H1 (cell line): ENCODE measurements around the gene CCDC178. TPM values are rescaled to one million over a fixed set of nuclear protein-coding genes. Genes with fewer than 3 reads are reported as not detected.

Experiments used
- CTCF ChIA-PET: fragments of 300-600 bp; sonication (Branson Sonifier 250); formaldehyde crosslinking; loops from one replicate; lab custom pipeline; 2021; ENCODE audit not compliant: partially characterized antibody; lab: Charles Lee
- POLR2A ChIA-PET: fragments of 300-600 bp; sonication (Branson Sonifier 250); formaldehyde crosslinking; loops from one replicate; lab custom pipeline; 2021; ENCODE audit warnings: inconsistent platforms; ENCODE audit not compliant: partially characterized antibody; lab: Charles Lee
- DNase-seq, 2 experiments: peaks; one replicate each; pipeline versions ENCODE4 v3.0.0 to v3.0.0-alpha.2; 2010 to 2022; ENCODE audit warnings: low spot score in 2 of 2, low read depth in 1 of 2, mixed read lengths in 1 of 2
- FAIRE-seq: peaks from 2 replicates; lab custom pipeline; 2011; peaks lifted over from hg19 to GRCh38; lab: Jason Lieb, UNC
- H2AFZ ChIP-seq: 2 replicates; pipeline ENCODE4 v1.8.1; 2012; ENCODE audit warnings: low read length, inconsistent platforms
- H2AK5ac ChIP-seq: 2 replicates; pipeline ENCODE4 v1.6.1; 2013; ENCODE audit warnings: low read depth, low read length
- H2BK120ac ChIP-seq: replicated peaks from 2 replicates; pipeline ENCODE3; 2013; ENCODE audit warnings: low read depth, low read length, inconsistent platforms
- H2BK12ac ChIP-seq: 2 replicates; pipeline ENCODE4 v1.6.1; 2013; ENCODE audit warnings: low read depth, low read length
- H2BK15ac ChIP-seq: 2 replicates; pipeline ENCODE4 v1.6.1; 2013; ENCODE audit warnings: low read length
- H2BK20ac ChIP-seq: 2 replicates; pipeline ENCODE4 v1.6.1; 2013; ENCODE audit warnings: low read length
- H2BK5ac ChIP-seq: 2 replicates; pipeline ENCODE4 v1.6.1; 2013; ENCODE audit warnings: low read depth, low read length
- H3K14ac ChIP-seq: 2 replicates; pipeline ENCODE4 v1.6.1; 2013; ENCODE audit warnings: inconsistent platforms; ENCODE audit not compliant: insufficient read length
- H3K18ac ChIP-seq: 2 replicates; pipeline ENCODE4 v1.6.1; 2013; ENCODE audit warnings: low read length; ENCODE audit errors: extremely low read depth
- H3K23ac ChIP-seq: 2 replicates; pipeline ENCODE4 v1.6.1; 2013; ENCODE audit warnings: inconsistent platforms; ENCODE audit not compliant: insufficient read length
- H3K23me2 ChIP-seq: 2 replicates; pipeline ENCODE4 v1.6.1; 2013; ENCODE audit warnings: low read depth, low read length
- H3K27ac ChIP-seq: 2 replicates; pipeline ENCODE4 v1.6.1; 2011; ENCODE audit warnings: low read depth, low read length, inconsistent platforms
- H3K27me3 ChIP-seq, 4 experiments: replicated peaks in 1 of 4; 1 replicate in 1 of 4; 2 replicates in 3 of 4; pipeline versions ENCODE4 v1.6.1 to v1.8.1; 2011 to 2013; ENCODE audit warnings: low read length in 3 of 4, mild to moderate bottlenecking in 3 of 4, inconsistent platforms in 2 of 4, mixed read lengths in 2 of 4, moderate library complexity in 1 of 4; ENCODE audit not compliant: control insufficient read depth in 3 of 4, insufficient read depth in 3 of 4; ENCODE audit errors: extremely low read depth in 1 of 4
- H3K36me3 ChIP-seq, 4 experiments: 2 replicates each; pipeline versions ENCODE4 v1.6.1 to v1.8.1; 2011 to 2013; ENCODE audit warnings: mild to moderate bottlenecking in 4 of 4, low read length in 3 of 4, moderate library complexity in 2 of 4, control low read depth in 1 of 4, inconsistent platforms in 1 of 4; ENCODE audit not compliant: insufficient read depth in 4 of 4, control insufficient read depth in 2 of 4
- H3K4ac ChIP-seq: replicated peaks from 2 replicates; pipeline ENCODE3; 2013; ENCODE audit warnings: low read length, low read depth, mixed read lengths, inconsistent platforms; ENCODE audit not compliant: insufficient read length
- H3K4me1 ChIP-seq, 4 experiments: replicated peaks in 1 of 4; 1 replicate in 1 of 4; 2 replicates in 3 of 4; pipeline versions ENCODE4 v1.6.1 to v1.8.1; 2011 to 2013; ENCODE audit warnings: low read length in 3 of 4, inconsistent platforms in 2 of 4, mixed read lengths in 1 of 4; ENCODE audit not compliant: insufficient read depth in 4 of 4, control insufficient read depth in 3 of 4
- H3K4me2 ChIP-seq, 2 experiments: 2 replicates each; pipeline versions ENCODE4 v1.6.1 to v1.8.1; 2011 to 2013; ENCODE audit warnings: low read depth in 2 of 2, low read length in 2 of 2, control low read depth in 1 of 2, inconsistent platforms in 1 of 2, mild to moderate bottlenecking in 1 of 2; ENCODE audit not compliant: insufficient read depth in 1 of 2
- H3K4me3 ChIP-seq, 4 experiments: fragments of 200-600, 300-600 bp in 1 of 4; sonication (generic), shearing (Covaris generic), sonication (Bioruptor Twin) in 1 of 4; 2 replicates each; pipeline versions ENCODE4 v1.5.1 to v1.8.1; 2011 to 2016; ENCODE audit warnings: low read length in 4 of 4, low read depth in 3 of 4, control low read depth in 2 of 4, inconsistent platforms in 2 of 4, mild to moderate bottlenecking in 2 of 4, mixed read lengths in 1 of 4, moderate library complexity in 1 of 4; ENCODE audit not compliant: insufficient read depth in 2 of 4; ENCODE audit errors: extremely low read depth in 1 of 4
- H3K56ac ChIP-seq: replicated peaks from 2 replicates; pipeline ENCODE3; 2013; ENCODE audit warnings: low read depth, mild to moderate bottlenecking, mixed read lengths, low read length, inconsistent platforms; ENCODE audit not compliant: insufficient read length
- H3K79me1 ChIP-seq: 2 replicates; pipeline ENCODE4 v1.6.1; 2013; ENCODE audit warnings: low read depth, low read length, control low read depth
- H3K79me2 ChIP-seq, 2 experiments: 2 replicates each; pipeline versions ENCODE4 v1.6.1 to v1.8.1; 2012 to 2013; ENCODE audit warnings: low read length in 2 of 2, mild to moderate bottlenecking in 2 of 2, inconsistent platforms in 1 of 2; ENCODE audit not compliant: insufficient read depth in 2 of 2, control insufficient read depth in 1 of 2
- H3K9ac ChIP-seq, 4 experiments: replicated peaks in 1 of 4; 1 replicate in 1 of 4; 2 replicates in 3 of 4; pipeline versions ENCODE4 v1.6.1 to v1.8.1; 2011 to 2013; ENCODE audit warnings: low read depth in 3 of 4, low read length in 3 of 4, control low read depth in 2 of 4, mild to moderate bottlenecking in 2 of 4, moderate library complexity in 2 of 4, inconsistent platforms in 1 of 4; ENCODE audit errors: extremely low read depth in 1 of 4
- H3K9me3 ChIP-seq, 2 experiments: 2 replicates each; pipeline versions ENCODE4 v1.6.1 to v1.8.1; 2012 to 2013; ENCODE audit warnings: mild to moderate bottlenecking in 2 of 2, moderate library complexity in 2 of 2, control low read depth in 1 of 2, inconsistent platforms in 1 of 2, low read depth in 1 of 2, low read length in 1 of 2, mixed read lengths in 1 of 2; ENCODE audit not compliant: insufficient read depth in 2 of 2
- H4K20me1 ChIP-seq, 2 experiments: replicated peaks in 1 of 2; 2 replicates each; pipeline versions ENCODE3 to v1.8.1; 2011 to 2013; ENCODE audit warnings: inconsistent platforms in 2 of 2, low read length in 2 of 2, mild to moderate bottlenecking in 1 of 2; ENCODE audit not compliant: insufficient read depth in 2 of 2, control insufficient read depth in 1 of 2
- H4K5ac ChIP-seq: 2 replicates; pipeline ENCODE4 v1.6.1; 2013; ENCODE audit warnings: low read length, low read depth, mixed read lengths, inconsistent platforms; ENCODE audit not compliant: insufficient read length
- H4K8ac ChIP-seq: 2 replicates; pipeline ENCODE4 v1.8.0; 2013; ENCODE audit warnings: mild to moderate bottlenecking, moderate library complexity, low read length, inconsistent platforms; ENCODE audit not compliant: insufficient read depth; ENCODE audit errors: extremely low read depth
- H4K91ac ChIP-seq: replicated peaks from 2 replicates; pipeline ENCODE3; 2013; ENCODE audit warnings: low read length, mixed read lengths, inconsistent platforms; ENCODE audit not compliant: insufficient read length
- MAX ChIP-seq: IDR thresholded peaks from 2 replicates; pipeline ENCODE4 v1.6.1; 2012; ENCODE audit warnings: inconsistent platforms
- NANOG ChIP-seq: IDR thresholded peaks from 2 replicates; pipeline ENCODE4 v1.6.1; 2011; ENCODE audit warnings: low read length, low read depth, mild to moderate bottlenecking, inconsistent platforms; ENCODE audit not compliant: insufficient read depth, poor library complexity, severe bottlenecking
- RBBP5 ChIP-seq: IDR thresholded peaks from 2 replicates; pipeline ENCODE4 v1.7.1; 2012; ENCODE audit warnings: low read depth, mild to moderate bottlenecking, inconsistent platforms, low read length, moderate library complexity, borderline replicate concordance
- WGBS, 2 experiments: shearing (Covaris generic) in 1 of 2; methylation state at CpG; one replicate each; pipeline versions ENCODE4 v1.1.6 to v1.1.7; 2013 to 2015; ENCODE audit warnings: low lambda C conversion rate in 2 of 2, mixed read lengths in 2 of 2, inconsistent platforms in 1 of 2, low coverage in 1 of 2, missing lambda C conversion rate in 1 of 2; ENCODE audit not compliant: insufficient replicate concordance in 2 of 2, insufficient coverage in 1 of 2, insufficient read length in 1 of 2; ENCODE audit errors: extremely low coverage in 1 of 2, missing lambda C conversion rate in 1 of 2; 5-methylcytosine and 5-hydroxymethylcytosine counted together
- polyA plus RNA-seq, 7 experiments: library from polyadenylated mRNA; depleted of rRNA in 3 of 7; stranded (reverse) in 5 of 7; unstranded in 2 of 7; fragments of >200 nt in 5 of 7; fragments of 200-250 nt in 2 of 7; gene quantifications; 1 replicate in 5 of 7; 2 replicates in 1 of 7; 4 replicates in 1 of 7; pipeline versions ENCODE4 v1.2.1 to v1.2.3, GENCODE V29; 2011 to 2013; ENCODE audit warnings: missing spikeins in 2 of 7, mixed read lengths in 2 of 7
- total RNA-seq: library from RNA; stranded (reverse); fragmentation: NEBNext Ultra II Directional; extraction: Animal tissue kit (Norgen Biotek cat#: 25700); gene quantifications from 2 replicates; pipeline ENCODE4 v1.2.1, GENCODE V29; 2021

Gene CCDC178
- total and polyA plus RNA-seq, 2 of the 8 experiments (the other 6 are each of a cell fraction or from before 2014, with no cell fraction given), result not detected

GRCh38 chr18:33181016-33181415 lies 259.5 kb downstream of the CCDC178 start:
- H3K27ac ChIP-seq, result no peak overlapping the region
- no peak overlapping the region for H3K23ac ChIP-seq
- H4K20me1 ChIP-seq, result no peaks in the 10 kb centered on the region
- H3K79me2 ChIP-seq, result no peaks in the 10 kb centered on the region
- no peak overlapping the region for H2AK5ac ChIP-seq
- H4K5ac ChIP-seq, result no peak overlapping the region
- no peak overlapping the region for H2BK20ac ChIP-seq
- 93% methylated on average over 2 of the region's 2 CpGs; no CpG with 5 or more reads in 1 of the 2 experiments for WGBS, 2 experiments
- H2BK15ac ChIP-seq, result no peak overlapping the region
- DNase-seq, result no peak
- H3K4me2 ChIP-seq, result no peak overlapping the region
- no peak overlapping the region for H4K8ac ChIP-seq
- POLR2A ChIA-PET, result interaction anchor here (0.5 kb wide), 1 partner anchor 60 kb away, joined by 3 read pairs; no protein-coding TSS in a partner anchor
- H3K4me3 ChIP-seq, result no peak overlapping the region
- H2BK5ac ChIP-seq, result no peak overlapping the region
- H3K56ac ChIP-seq, result no peak overlapping the region
- H3K4me1 ChIP-seq, result no peaks in the 10 kb centered on the region
- no peak overlapping the region for H3K18ac ChIP-seq
- H3K23me2 ChIP-seq, result no peaks in the 10 kb centered on the region
- peak overlapping the region; percentile 25; the same call in 1 of the 2 replicates for H2AFZ ChIP-seq
- H3K36me3 ChIP-seq, result no peaks in the 10 kb centered on the region
- no peak overlapping the region for H3K14ac ChIP-seq
- no peak overlapping the region for H4K91ac ChIP-seq
- H2BK120ac ChIP-seq, result no peak overlapping the region
- CTCF ChIA-PET, result no interaction called here
- no peaks in the 10 kb centered on the region for H3K9me3 ChIP-seq
- H2BK12ac ChIP-seq, result no peak overlapping the region
- no peak for FAIRE-seq
- no peak overlapping the region for H3K9ac ChIP-seq
- no peaks in the 10 kb centered on the region for H3K27me3 ChIP-seq
- H3K79me1 ChIP-seq, result no peaks in the 10 kb centered on the region
- no peak overlapping the region for H3K4ac ChIP-seq
- no peak for TF ChIP-seq MAX
- no peak for TF ChIP-seq RBBP5
- TF ChIP-seq NANOG, result no peak
